Cerebellar nuclear complex (tissue), 1 donor: Measurements from ENCODE around the gene PLEKHF1.
A peak's percentile ranks its signal among the peaks of the same experiment; 100 is the strongest.
"Not testable (repeated sequence)": the region's sequence is repeated elsewhere in the genome, so short reads cannot be mapped to it uniquely, and the experiment has no call there.

Source experiments
- DNase-seq, 2 experiments: peaks; one replicate each; lab custom pipeline; 2025; lab: John Stamatoyannopoulos, UW

The PLEKHF1 gene

GRCh38 chr19:29664753-29665214, 477 bp upstream of the PLEKHF1 start:
- no peak for DNase-seq

DNA sequence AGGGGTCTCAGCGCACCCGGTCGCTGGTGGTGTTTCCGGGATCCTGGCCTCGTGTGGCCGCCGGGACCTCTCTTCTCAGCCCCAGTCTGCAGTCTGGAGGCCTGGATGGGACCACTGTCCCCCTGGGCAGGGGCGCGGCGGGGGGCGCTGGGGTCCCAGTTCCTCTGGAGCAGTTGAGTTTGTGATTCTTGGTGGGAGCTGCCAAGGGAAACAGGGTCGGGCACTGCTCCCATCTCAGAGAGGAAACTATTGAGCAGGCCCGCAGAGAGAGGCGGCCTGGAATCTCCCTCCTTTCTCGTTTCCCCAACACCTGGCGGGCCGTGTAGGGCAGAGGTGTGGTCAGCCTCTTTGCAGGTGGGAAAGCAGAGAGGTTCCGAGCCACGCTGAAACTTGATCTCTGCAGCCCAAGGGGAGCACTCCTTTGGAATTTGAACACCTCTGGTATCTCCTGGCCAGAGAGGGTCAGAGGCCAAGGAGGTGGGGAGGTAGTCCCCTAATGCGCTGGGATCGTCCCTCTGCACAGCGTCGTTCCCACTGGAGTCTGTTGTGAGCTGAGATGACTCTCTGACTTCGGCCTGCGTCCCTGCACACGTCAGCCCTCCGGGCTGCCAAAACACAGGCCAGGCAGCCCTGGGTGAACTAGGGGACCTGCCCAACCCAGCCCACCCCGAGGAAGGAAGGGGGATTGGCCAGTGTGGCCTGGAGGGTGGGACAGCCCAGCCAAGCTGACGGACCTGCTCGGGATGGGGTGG, 741 bp downstream of the PLEKHF1 start:
- DNase-seq, result no peak

DNA sequence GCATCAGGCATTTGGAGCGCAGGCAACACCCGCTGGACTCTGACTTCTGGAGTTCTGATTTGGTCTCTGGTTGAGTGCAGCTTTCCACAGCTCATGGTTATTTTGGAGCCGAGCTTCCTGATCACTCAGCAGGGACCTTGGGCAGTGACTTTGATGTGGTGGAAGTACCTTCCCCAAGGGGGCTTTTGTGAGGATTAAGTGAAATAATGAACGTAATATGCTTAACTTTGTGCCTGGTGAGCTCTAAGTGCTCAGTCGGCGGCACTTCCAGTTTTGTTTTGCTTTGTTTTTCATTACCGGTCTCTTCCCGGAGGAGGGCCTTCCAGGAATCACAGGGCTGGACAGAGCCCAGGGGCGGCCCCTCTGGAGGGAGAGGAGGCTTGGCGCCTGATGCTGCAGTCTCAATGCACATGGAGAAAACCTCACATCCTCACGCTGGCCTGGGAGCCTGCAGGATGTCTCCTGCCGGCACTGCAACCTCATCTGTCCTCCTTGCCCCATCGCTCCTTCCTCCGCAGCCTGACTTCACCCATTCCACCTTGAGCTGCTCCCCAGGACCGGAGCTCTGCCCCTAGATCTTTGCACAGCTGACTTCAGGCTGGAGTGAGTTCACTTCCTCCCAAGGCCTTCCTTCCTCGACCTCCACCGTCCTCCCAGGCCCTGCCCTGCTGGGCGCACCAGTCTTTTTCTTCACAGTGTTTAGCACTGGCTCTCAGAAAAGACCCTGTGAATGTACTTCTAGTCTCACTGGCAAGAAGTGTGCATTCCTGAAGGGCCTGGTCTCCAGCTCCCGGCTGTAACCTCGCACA, 1.5 kb downstream of the PLEKHF1 start:
- no peak for DNase-seq

- DNase-seq, result no peak
Measured at GRCh38 chr19:29667387-29667783, 2.1 kb downstream of the PLEKHF1 start.

DNA sequence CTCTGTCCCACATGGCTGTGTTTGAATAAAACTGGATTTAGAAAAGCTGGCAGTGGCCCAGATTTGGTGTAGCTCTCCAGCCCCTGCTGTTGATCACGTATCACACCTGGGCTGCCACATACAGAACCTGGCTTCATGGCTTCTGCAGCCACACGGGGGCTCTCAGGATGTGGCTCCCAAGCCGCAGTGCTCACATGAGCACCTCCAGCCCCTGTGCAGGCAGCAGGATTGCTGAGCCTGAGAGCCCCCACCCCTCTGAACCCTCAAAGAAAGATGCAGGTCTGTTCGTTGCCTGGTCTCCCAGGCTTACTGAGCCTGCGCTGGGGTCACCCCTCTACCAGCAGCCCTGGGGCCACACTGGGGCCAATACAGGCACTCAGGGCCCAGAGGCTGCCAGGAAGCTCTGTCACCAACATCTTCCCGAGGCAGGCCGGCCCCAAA, 2.7 kb downstream of the PLEKHF1 start:
- no peak for DNase-seq

DNA sequence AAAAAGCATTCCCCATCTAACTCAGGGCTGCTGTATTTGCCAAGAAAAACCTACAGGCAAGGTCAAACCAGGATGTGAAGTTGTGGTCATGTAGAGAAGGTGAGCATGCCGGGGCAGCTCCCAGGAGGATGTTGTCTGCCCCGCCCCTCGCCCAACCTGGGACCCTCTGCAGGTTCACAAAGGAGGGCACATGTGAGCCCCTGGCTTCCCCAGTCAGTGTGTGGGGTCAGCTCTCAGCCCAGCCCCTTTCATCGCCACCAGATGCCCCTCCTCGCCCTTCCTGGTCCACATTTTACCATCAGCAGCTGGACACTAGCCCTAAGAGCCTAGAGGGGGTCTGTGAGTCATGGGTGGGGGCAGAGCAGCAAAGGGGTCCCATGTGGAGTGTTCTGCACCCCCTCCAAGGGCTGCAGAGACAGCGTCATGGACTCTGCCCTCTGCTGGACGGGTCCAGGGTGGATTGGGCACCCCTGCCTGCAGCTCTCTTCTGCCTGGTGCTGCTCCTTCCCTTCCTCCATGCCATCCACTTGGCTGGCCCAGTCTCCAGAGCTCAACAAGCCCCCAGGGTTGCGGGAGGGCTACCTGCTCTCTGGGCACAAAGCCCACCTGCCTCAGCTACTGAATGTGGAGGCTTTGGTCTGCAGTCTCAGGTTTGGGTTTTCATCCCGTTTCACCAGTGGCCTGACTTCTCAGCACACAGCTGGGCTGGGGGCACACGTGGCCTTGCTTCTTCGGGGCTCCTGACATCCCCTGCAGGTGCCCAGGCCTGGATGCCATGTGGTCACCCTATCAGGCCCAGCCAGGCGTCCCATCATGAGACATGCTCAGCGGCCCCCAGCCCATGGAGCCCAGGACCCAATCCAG, 3.7 kb downstream of the PLEKHF1 start:
- no peak for DNase-seq

DNA sequence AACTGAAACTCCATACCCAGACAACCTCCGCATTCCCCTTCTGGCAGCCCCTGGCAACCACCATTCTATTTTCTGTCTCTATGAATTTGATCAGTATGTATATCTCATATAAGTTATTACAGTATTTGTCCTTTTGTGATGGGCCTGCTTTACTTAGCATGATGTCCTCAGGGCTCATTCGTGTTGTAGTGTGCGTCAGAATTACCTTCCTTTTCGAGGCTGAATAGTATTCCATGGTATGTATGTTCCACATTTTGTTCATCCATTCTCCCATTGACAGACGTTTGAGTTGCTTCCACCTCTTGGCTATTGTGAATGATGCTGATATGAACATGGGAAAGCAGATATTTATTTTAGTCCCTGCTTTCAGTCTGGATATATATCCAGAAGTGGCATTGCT, 5.0 kb downstream of the PLEKHF1 start:
- no peak for DNase-seq

GRCh38 chr19:29671026-29671392, 5.7 kb downstream of the PLEKHF1 start:
- DNase-seq, result not testable (repeated sequence)

GRCh38 chr19:29671393-29672160, 6.3 kb downstream of the PLEKHF1 start:
- no peak for DNase-seq

- DNase-seq, result no peak
Measured at GRCh38 chr19:29672319-29672932, 7.2 kb downstream of the PLEKHF1 start.

DNA sequence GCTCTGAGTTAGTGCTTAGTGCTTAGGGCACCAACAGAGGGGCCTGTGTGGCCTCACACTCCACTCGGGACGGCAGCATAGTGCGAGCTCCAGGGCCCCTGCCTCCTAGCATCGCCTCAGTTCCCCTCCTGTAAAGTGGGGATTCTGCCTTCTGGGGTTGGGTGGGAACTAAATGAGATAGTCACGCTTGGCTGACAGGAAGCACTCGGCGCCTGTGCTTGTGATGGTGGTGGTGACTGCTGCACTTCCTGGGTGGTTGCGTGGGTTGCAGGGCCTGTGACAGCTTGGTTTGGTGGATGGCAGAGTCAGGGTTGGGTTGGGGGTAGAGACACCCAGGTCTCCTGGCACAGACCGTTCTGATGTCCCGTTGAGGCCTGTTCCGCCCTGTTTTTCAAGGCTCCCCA, 7.7 kb downstream of the PLEKHF1 start:
- no peak for DNase-seq

- no peak for DNase-seq
Measured at GRCh38 chr19:29673451-29674371, 8.4 kb downstream of the PLEKHF1 start.

- DNase-seq, result no peak
Measured at GRCh38 chr19:29674374-29675119, 9.3 kb downstream of the PLEKHF1 start.

GRCh38 chr19:29675120-29675649, 9.9 kb downstream of the PLEKHF1 start:
- no peak for DNase-seq

DNA sequence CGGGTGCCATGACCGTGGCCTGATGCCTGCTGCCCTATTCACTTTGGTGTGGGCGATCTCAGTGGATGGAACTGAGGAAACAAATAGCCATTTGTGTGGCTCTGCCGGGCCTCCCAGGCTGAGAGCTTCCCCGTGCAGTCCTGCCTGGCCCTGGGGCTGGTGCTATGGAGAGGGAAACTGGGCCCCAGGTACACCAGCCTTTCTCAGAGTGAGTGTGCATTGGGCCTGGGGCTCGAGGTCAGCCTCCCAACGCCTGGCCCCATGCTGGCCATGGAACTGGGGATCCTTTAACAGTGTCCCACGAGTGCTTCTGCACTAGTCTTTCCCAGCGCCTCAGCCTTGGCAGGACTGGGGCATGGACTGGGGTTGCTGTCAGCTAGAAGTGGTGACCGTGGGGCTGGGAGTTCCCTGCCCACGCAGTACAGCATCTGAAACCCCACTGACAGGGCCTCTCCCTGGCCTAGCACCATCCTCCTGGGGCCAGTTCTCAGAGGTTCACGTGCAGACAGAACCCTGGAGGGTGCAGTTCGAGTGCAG, 10.5 kb downstream of the PLEKHF1 start:
- DNase-seq, result peak in 1 of 2 experiments; percentile 53

GRCh38 chr19:29676586-29676985, 11.3 kb downstream of the PLEKHF1 start:
- no peak for DNase-seq

DNA sequence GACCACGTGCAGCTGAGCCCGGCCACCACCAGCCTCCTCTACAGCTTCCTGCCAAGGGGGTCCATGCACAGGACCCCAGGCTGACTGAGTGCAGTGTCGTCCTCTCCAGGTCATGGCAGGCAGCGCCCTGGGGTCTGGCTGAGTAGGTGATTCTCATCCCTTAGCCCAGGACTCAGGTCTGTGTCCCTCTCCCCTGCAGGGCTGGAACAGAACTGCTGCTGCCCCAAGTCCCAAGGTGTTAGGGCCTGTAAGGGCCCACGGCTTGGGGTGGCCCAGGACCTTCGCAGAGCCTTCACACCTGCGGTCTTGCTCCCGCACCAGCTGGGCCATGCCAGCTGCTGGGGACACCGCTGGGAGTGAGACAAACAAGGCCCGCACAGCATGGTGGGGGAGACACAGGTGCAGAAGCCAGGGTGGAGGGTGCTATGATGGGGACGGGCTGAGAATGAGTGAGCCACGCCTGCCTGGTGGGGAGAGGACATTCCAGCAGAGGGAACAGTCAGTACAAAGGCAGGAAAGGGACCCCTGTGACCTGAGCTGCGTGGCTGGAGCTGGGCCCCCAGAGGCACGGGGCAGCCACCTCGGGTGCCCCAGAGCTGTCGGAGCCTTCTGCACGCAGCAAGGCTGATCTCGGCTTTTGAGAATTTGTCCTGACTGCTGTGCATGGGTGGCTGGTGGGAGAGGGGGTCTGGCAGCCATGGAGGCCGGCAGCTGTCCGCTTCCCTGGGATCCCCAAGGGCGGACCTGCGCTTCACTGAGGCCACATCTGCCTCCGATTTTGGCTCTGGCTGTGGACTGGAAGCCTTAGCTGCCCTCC, 11.9 kb downstream of the PLEKHF1 start:
- no peak for DNase-seq
